Cardiac muscle cell (in vitro differentiated cells and primary cell): ENCODE results near the gene C11orf58. TPM values are rescaled to one million over a fixed set of nuclear protein-coding genes. Genes with fewer than 3 reads are reported as not detected.

Experiments
- DNase-seq, 2 donors: peaks; one replicate each; pipeline versions ENCODE4 v3.0.0 to v3.0.0-alpha.2; 2010 to 2017; ENCODE audit warnings: low read depth in 1 of 2, low spot score in 1 of 2
- H3K27ac ChIP-seq: fragments of 200-600 bp; sonication (generic); 2 replicates; pipeline ENCODE4 v1.5.1; 2016
- H3K27me3 ChIP-seq: fragments of 200-600 bp; sonication (generic); 2 replicates; pipeline ENCODE4 v1.6.0; 2016; ENCODE audit warnings: control low read depth
- H3K36me3 ChIP-seq: fragments of 200-600 bp; sonication (generic); 2 replicates; pipeline ENCODE4 v1.5.1; 2016; ENCODE audit warnings: control low read depth
- H3K4me1 ChIP-seq: fragments of 200-600 bp; sonication (generic); 2 replicates; pipeline ENCODE4 v1.8.1; 2017; ENCODE audit warnings: low read depth, mild to moderate bottlenecking, mixed run types
- H3K4me3 ChIP-seq: fragments of 200-600 bp; sonication (generic); 2 replicates; pipeline ENCODE4 v1.5.1; 2016; ENCODE audit warnings: mild to moderate bottlenecking
- H3K9me3 ChIP-seq: fragments of 200-600 bp; sonication (generic); 2 replicates; pipeline ENCODE4 v1.5.1; 2017; ENCODE audit warnings: low read depth, mild to moderate bottlenecking, control low read depth
- CTCF ChIP-seq: IDR thresholded peaks from 2 replicates; pipeline ENCODE4 v1.5.1; 2012; ENCODE audit warnings: low read depth, mild to moderate bottlenecking, low read length
- polyA plus RNA-seq: library from polyadenylated mRNA; unstranded; fragments of >200 nt; fragmentation: Nextera tagmentation; extraction: Ambion mirVana; gene quantifications from 2 replicates; pipeline ENCODE4 v1.2.1, GENCODE V29; 2016
- total RNA-seq: library from RNA; depleted of rRNA; stranded (reverse); fragments of >200 nt; gene quantifications from 2 replicates; pipeline ENCODE4 v1.2.3, GENCODE V29; 2016

The C11orf58 gene
- total and polyA plus RNA-seq, 2 experiments from 2014 or later = 157 to 232 TPM

DNA sequence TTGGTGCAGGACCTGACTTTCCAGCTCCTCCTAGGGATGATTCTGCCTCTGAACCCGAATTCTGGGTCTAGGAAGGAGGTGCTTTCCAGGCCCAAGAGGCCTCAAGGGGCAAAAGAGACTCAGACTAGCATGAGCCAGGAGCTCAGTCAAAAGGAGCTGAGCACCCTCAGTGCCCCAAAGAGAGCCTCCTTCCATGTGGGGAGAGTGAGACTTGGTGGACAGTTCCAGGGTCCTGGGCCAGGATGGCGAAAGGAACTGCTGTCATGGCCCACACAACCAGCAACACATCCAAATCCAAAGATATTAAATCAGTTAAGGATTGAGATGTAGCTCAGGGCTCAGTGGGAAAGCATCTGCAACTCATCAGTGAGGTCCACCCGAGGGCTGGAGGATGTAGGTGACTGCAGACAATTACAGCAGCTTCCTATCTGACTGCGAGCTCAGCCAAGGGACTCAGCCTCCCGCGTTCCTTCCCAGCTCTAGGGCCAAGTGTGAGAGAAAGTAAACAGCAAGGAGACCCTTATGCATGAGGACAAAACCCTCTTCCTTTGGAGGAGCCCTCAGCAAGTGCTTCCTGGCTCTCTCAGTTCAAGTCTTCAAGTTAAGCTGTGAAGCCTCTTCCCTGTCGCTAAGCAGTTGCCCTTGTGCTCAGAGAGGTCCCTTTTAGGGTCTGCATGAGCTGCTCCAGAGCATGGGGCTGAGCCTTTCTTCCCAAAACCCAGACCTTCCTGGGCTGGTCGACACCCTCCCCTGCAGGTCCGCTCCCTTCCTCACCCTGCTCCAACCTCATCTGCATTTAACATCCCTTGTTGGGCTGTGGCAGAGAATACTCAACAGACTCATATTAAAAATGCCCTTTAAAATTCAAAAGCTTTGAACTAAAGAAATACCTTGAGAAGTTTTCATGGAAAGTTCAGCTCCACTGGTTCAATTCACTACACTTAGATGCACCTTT, 35.8 kb downstream of the C11orf58 start:
- Histone ChIP-seq H3K27ac (no peak overlapping the region), H3K9me3 (no peaks in the 10 kb centered on the region), H3K36me3 (peaks cover 12% of the 10 kb centered on the region), H3K4me3 (no peak overlapping the region), H3K27me3 (no peaks in the 10 kb centered on the region), H3K4me1 (no peaks in the 10 kb centered on the region)
- DNase-seq = no peak
- no peak for TF ChIP-seq CTCF

- TF ChIP-seq CTCF = no peak
- Histone ChIP-seq H3K4me3 (no peak overlapping the region), H3K27me3 (no peaks in the 10 kb centered on the region), H3K36me3 (peaks cover 12% of the 10 kb centered on the region), H3K27ac (no peak overlapping the region), H3K9me3 (no peaks in the 10 kb centered on the region), H3K4me1 (no peaks in the 10 kb centered on the region)
- DNase-seq = no peak
Observed at GRCh38 chr11:16774936-16775613, 36.6 kb downstream of the C11orf58 start.

GRCh38 chr11:16775614-16776283, 37.3 kb downstream of the C11orf58 start:
- no peaks in the 10 kb centered on the region for H3K4me1 ChIP-seq
- H3K36me3 ChIP-seq = peaks cover 12% of the 10 kb centered on the region
- H3K27me3 ChIP-seq = no peaks in the 10 kb centered on the region
- no peak for DNase-seq
- no peak overlapping the region for H3K4me3 ChIP-seq
- no peak for TF ChIP-seq CTCF
- H3K9me3 ChIP-seq = no peaks in the 10 kb centered on the region
- no peak overlapping the region for H3K27ac ChIP-seq

DNA sequence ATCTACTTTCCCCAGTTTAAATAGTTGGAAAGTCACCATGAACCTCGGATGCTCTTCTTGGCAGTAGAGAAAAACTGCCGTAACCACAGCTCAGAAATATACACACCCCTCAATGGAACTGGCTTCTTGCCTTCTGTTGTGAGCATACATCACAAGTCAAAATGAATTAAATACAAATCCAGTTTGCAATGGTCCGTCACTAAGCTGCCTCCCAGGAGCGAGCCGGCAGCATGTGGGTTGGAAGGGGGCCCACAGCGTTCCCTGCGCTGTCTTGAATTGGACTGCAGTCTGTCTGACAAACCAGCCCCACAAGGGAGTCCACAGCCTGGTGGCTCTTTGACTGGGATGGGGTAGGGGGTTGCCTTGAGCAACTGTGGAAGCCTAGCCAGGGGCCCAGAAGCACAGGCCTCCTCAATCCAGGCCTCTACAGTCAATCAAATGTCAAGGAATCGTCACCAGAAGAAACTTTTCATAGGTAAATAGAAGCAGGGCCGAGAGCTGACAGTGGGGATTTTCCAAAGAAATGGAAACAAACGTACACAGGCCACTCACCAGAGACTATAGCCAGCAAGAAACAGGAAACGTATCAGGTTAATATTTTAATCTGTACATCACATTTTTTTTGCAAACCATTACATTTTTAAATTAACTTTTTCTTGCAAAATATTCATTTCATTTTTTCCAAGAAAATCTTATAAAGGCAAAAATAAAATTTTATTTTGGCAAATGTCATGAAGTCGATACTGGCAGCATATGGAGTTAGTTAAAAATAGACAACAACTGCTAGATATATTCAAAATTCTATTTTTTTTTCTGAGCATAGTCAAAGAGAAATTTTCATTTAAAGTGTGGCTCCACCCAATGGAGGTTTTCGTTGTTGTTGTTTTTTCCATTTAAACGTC, 38.5 kb downstream of the C11orf58 start:
- Histone ChIP-seq H3K9me3 (no peaks in the 10 kb centered on the region), H3K4me1 (no peaks in the 10 kb centered on the region), H3K27ac (no peak overlapping the region), H3K27me3 (no peaks in the 10 kb centered on the region), H3K36me3 (peaks cover 12% of the 10 kb centered on the region), H3K4me3 (no peak overlapping the region)
- no peak for TF ChIP-seq CTCF
- DNase-seq = peak in 1 of 2 donors; percentile 84

GRCh38 chr11:16777613-16777975, 39.1 kb downstream of the C11orf58 start:
- no peak overlapping the region for H3K4me3 ChIP-seq
- H3K36me3 ChIP-seq = peaks cover 12% of the 10 kb centered on the region
- TF ChIP-seq CTCF = no peak
- no peaks in the 10 kb centered on the region for H3K9me3 ChIP-seq
- no peak overlapping the region for H3K27ac ChIP-seq
- H3K27me3 ChIP-seq = no peaks in the 10 kb centered on the region
- DNase-seq = no peak
- no peaks in the 10 kb centered on the region for H3K4me1 ChIP-seq
